Measurements from ENCODE around the gene ZNF420.

Gene ZNF420

DNA sequence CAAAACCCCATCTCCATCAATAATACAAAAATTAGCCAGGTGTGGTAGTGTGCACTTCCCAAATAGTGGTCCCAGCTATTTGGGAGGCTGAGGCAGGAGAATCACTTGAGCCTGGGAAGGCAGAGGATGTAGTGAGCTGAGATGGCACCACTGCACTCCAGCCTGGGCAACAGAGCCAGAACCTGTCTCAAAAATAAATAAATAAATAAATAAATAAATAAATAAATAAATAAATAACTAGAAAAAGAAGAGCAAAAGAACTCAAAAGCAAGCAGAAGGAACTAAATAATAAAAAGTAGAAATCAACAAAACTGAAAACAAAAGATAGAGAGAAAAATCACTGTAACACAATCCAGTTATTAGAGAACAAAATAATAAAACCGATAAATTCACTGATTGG, 81.9 kb downstream of the ZNF420 start:
- no peak for DNase-seq

DNA sequence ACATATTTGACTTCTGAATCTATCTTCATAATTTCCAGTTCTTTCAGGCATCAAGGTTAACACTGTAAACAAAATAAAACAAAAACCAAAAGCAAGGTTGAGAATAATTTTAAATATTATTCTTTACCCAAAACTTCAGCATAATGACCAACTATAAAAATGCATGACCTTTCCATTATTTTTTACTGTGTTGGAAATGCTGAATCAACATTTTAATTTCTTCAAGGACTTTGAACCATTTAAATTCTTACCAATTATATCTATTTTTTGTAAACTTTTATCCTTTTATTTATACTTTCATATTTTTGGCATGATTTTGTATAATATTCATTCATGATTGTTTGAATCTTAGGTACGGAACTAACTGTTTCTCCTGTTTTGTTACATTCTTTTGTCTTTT, 87.4 kb downstream of the ZNF420 start:
- DNase-seq, result no peak

DNA sequence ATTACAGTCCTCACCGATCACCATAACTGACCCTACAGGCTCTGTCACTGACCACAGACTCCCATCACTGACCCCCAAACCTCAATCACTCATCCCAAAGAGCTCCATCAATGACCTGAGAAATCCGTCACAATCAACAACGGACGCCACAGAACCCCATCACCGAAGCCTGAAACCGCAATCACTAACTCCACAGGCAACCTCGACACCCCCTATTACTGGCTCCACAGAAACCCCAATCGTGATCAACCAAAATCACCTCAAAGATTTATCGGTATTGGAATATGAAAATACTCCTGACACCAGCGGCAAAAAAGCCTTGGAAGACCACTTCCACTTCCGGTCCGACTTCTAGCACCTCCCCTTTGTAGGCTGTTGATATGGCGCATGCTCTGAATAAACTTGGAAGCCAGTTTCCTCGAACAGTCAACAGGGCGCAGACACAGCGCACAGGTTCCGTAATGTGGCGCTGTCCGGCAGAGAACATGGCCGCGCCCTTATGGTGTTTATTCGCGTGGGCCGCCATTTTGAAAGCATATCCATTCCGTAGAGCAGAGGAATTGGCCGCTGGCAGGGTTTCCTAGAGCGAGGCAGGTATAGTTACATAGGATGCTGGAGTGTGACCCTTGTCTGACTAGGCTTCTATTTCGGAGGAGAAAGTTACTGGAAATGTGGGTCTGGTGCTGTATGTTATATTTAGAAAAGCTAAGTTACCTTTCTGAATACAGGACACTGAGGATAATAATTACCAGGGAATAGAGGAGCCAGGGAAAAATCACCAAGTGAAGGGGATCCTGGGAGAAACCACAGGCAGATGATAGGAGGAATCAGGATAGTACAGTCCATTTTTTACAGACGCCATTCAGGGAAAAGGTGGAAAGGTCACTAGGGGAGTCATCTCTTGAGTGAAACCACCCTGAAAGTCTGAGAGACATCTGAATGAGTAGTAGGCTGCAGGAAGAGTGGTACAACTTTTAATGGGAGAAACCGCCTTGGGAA, 94.4 kb downstream of the ZNF420 start, which contains the start of gene ZNF585A:
TSS of gene ZNF585A (minus strand) at position 328 of the 999 bp plus-strand sequence. CDS start 2,785 bp downstream, outside the sequence.
- peak; percentile 98 for DNase-seq
